Sigmoid colon (tissue), 7 donors: ENCODE measurements around the gene FBXL7. TPM values are rescaled to one million over a fixed set of nuclear protein-coding genes. Genes with fewer than 3 reads are reported as not detected.

Source experiments
- DNase-seq: peaks from one replicate; pipeline ENCODE4 v3.0.0-alpha.2; 2019
- H3K27ac ChIP-seq, 4 donors: fragments of 200-600 bp; sonication (generic); one replicate each; pipeline ENCODE4 v1.5.1; 2016 to 2019; ENCODE audit warnings: mild to moderate bottlenecking in 1 of 4
- H3K27me3 ChIP-seq, 3 donors: fragments of 200-600 bp; sonication (generic); one replicate each; pipeline ENCODE4 v1.5.1; 2019; ENCODE audit warnings: mild to moderate bottlenecking in 1 of 3
- H3K36me3 ChIP-seq, 4 donors: fragments of 200-600 bp; sonication (generic); one replicate each; pipeline ENCODE4 v1.5.1; 2016 to 2019
- H3K4me1 ChIP-seq, 4 donors: fragments of 200-600 bp; sonication (generic); one replicate each; pipeline ENCODE4 v1.5.1; 2017 to 2019
- H3K4me3 ChIP-seq, 4 donors: fragments of 200-600 bp; sonication (generic); one replicate each; pipeline ENCODE4 v1.5.1; 2017 to 2019; ENCODE audit warnings: mild to moderate bottlenecking in 2 of 4, moderate library complexity in 1 of 4
- H3K9me3 ChIP-seq, 4 donors: fragments of 200-600 bp in 3 of 4; sonication (generic) in 3 of 4; one replicate each; pipeline versions ENCODE4 v1.5.1 to v1.6.1; 2013 to 2019
- CTCF ChIP-seq, 4 experiments: fragments of 450-650 bp in 3 of 4; fragments of 200-600 bp in 1 of 4; IDR thresholded peaks; one replicate each; pipeline ENCODE4 v1.5.1; 2016 to 2019; ENCODE audit warnings: antibody characterized with exemption in 4 of 4, mild to moderate bottlenecking in 3 of 4, moderate library complexity in 2 of 4
- EP300 ChIP-seq, 4 donors: sonication (generic); formaldehyde crosslinking; IDR thresholded peaks; one replicate each; pipeline ENCODE4 v1.6.1; 2017; ENCODE audit warnings: antibody characterized with exemption in 4 of 4
- POLR2A ChIP-seq, 2 donors: fragments of 450-650 bp; IDR thresholded peaks; one replicate each; pipeline ENCODE4 v1.6.1; 2016; ENCODE audit warnings: antibody characterized with exemption in 2 of 2, mild to moderate bottlenecking in 2 of 2, moderate library complexity in 2 of 2
- POLR2AphosphoS5 ChIP-seq, 4 donors: sonication (generic); formaldehyde crosslinking; IDR thresholded peaks; one replicate each; pipeline ENCODE4 v1.6.1; 2017; ENCODE audit warnings: antibody characterized with exemption in 4 of 4
- WGBS, 2 donors: extraction: QIAGEN DNeasy Blood & Tissue Kit; methylation state at CpG; one replicate each; pipeline ENCODE4 v1.1.7; 2013; 5-methylcytosine and 5-hydroxymethylcytosine counted together
- intact Hi-C: fragments of 100-400 bp; cut with DNase I; formaldehyde crosslinking; loops from one replicate; pipeline ENCODE4 v1.15.1; 2023
- polyA plus RNA-seq, 3 donors: library from polyadenylated mRNA; stranded (reverse); fragments of 200-250 nt; gene quantifications; one replicate each; pipeline ENCODE4 v1.2.3, GENCODE V29; 2013
- total RNA-seq, 4 donors: library from RNA; depleted of rRNA; stranded (reverse); fragments of >200 nt; gene quantifications; one replicate each; pipeline ENCODE4 v1.1.0, GENCODE V29; 2016
- donor health status: healthy with polysubstance abuse.
- donor health status: Bipolar disorder and iron deficiency.
- donor health status: healthy.

The FBXL7 gene
- total and polyA plus RNA-seq, 7 donors = 0.92 to 44.3 (median 18.2) TPM

- Histone ChIP-seq H3K27me3 (no peaks in the 10 kb centered on the region), H3K27ac (no peak overlapping the region), H3K36me3 (no peaks in the 10 kb centered on the region), H3K4me3 (no peak overlapping the region), H3K4me1 (no peaks in the 10 kb centered on the region), H3K9me3 (no peaks in the 10 kb centered on the region)
- TF ChIP-seq EP300 (IDR thresholded peaks at IDR 0.05) (no peak), POLR2AphosphoS5 (IDR thresholded peaks at IDR 0.05) (no peak), POLR2A (IDR thresholded peaks at IDR 0.05) (no peak), CTCF (IDR thresholded peaks at IDR 0.05) (no peak)
- intact Hi-C loops = no loop called here
- DNase-seq = no peak
- WGBS, 2 donors = 92% methylated on average over 1 of the region's 1 CpG
These were observed 272.2 kb downstream of the FBXL7 start for GRCh38 chr5:15772131-15772530.

- Histone ChIP-seq H3K27ac (no peak overlapping the region), H3K9me3 (no peaks in the 10 kb centered on the region), H3K4me3 (no peak overlapping the region), H3K4me1 (no peaks in the 10 kb centered on the region), H3K27me3 (no peaks in the 10 kb centered on the region), H3K36me3 (no peaks in the 10 kb centered on the region)
- intact Hi-C loops = no loop called here
- TF ChIP-seq EP300 (IDR thresholded peaks at IDR 0.05) (no peak), CTCF (IDR thresholded peaks at IDR 0.05) (no peak), POLR2A (IDR thresholded peaks at IDR 0.05) (no peak), POLR2AphosphoS5 (IDR thresholded peaks at IDR 0.05) (no peak)
- WGBS, 2 donors = 62 to 73% methylated on average over 2 of the region's 2 CpGs
- DNase-seq = no peak
These were observed 274.7 kb downstream of the FBXL7 start for GRCh38 chr5:15774632-15775031.

- Histone ChIP-seq H3K27ac (no peak overlapping the region), H3K9me3 (no peaks in the 10 kb centered on the region), H3K4me3 (no peak overlapping the region), H3K27me3 (no peaks in the 10 kb centered on the region), H3K4me1 (no peaks in the 10 kb centered on the region), H3K36me3 (no peaks in the 10 kb centered on the region)
- 74 to 82% methylated on average over 2 of the region's 2 CpGs for WGBS, 2 donors
- intact Hi-C loops = no loop called here
- DNase-seq = no peak
- TF ChIP-seq POLR2AphosphoS5 (IDR thresholded peaks at IDR 0.05) (no peak), POLR2A (IDR thresholded peaks at IDR 0.05) (no peak), CTCF (IDR thresholded peaks at IDR 0.05) (no peak), EP300 (IDR thresholded peaks at IDR 0.05) (no peak)
These were observed 276.4 kb downstream of the FBXL7 start for GRCh38 chr5:15776346-15776745.

- Histone ChIP-seq H3K27me3 (no peaks in the 10 kb centered on the region), H3K36me3 (no peaks in the 10 kb centered on the region), H3K4me3 (no peak overlapping the region), H3K9me3 (no peaks in the 10 kb centered on the region), H3K27ac (no peak overlapping the region), H3K4me1 (peaks cover 0 to 7% (median 0%) of the 10 kb centered on the region in 4 donors)
- TF ChIP-seq POLR2A (IDR thresholded peaks at IDR 0.05) (no peak), POLR2AphosphoS5 (IDR thresholded peaks at IDR 0.05) (no peak), CTCF (IDR thresholded peaks at IDR 0.05) (no peak), EP300 (IDR thresholded peaks at IDR 0.05) (no peak)
- DNase-seq = no peak
- intact Hi-C loops = no loop called here
These were observed 283.8 kb downstream of the FBXL7 start for GRCh38 chr5:15783734-15784133.

- H3K27me3 ChIP-seq = no peaks in the 10 kb centered on the region
- DNase-seq = no peak
- no peak overlapping the region for H3K4me3 ChIP-seq
- H3K4me1 ChIP-seq = peaks cover 0 to 9% (median 5%) of the 10 kb centered on the region in 4 donors
- 74 to 76% methylated on average over 5 of the region's 5 CpGs for WGBS, 2 donors
- no peaks in the 10 kb centered on the region for H3K36me3 ChIP-seq
- TF ChIP-seq POLR2A (IDR thresholded peaks at IDR 0.05) (no peak), POLR2AphosphoS5 (IDR thresholded peaks at IDR 0.05) (no peak), EP300 (IDR thresholded peaks at IDR 0.05) (no peak), CTCF (IDR thresholded peaks at IDR 0.05) (no peak)
- intact Hi-C loops = no loop called here
- H3K27ac ChIP-seq = no peak overlapping the region
- H3K9me3 ChIP-seq = no peaks in the 10 kb centered on the region
These were observed 285.6 kb downstream of the FBXL7 start for GRCh38 chr5:15785531-15785981.
